OCI-LY7 (cell line): Measurements from ENCODE around the gene ALG8.

ENCODE experiments used
- EZH2phosphoT487 ChIP-seq: fragments of 200-600 bp; sonication (generic); IDR thresholded peaks from 2 replicates; pipeline ENCODE4 v1.6.1; 2018; ENCODE audit warnings: low read depth, borderline replicate concordance, mild to moderate bottlenecking, mixed run types, antibody characterized with exemption, low read length, moderate library complexity, mixed read lengths
- TF ChIP-seq, protein P1 (sequence below): fragments of 200-600 bp; sonication (generic); conservative IDR thresholded peaks from 2 replicates; pipeline ENCODE4 v1.5.1; 2014; ENCODE audit warnings: mild to moderate bottlenecking, antibody characterized with exemption, low read length, moderate library complexity, mixed read lengths

DNA sequence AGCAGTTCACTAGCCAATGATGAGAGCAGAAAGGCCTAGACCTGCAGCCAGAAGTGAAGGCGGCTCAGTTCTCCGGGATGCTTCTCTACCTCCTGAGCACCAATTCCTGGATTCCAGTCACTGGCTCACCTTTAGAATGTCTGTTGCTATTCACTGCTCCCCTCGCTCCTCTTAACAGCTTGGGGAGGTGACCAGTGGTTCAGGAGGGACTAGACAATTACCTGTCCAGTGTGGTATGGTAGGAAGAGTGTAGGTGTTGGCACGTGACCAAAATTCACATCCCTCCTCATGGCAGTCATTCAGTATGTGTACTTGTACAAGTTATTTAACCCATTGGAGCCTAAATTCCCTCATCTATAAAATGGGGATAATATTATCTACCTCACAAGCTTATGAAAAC lies 71.7 kb downstream of the ALG8 start:
- TF ChIP-seq, protein P1, sequence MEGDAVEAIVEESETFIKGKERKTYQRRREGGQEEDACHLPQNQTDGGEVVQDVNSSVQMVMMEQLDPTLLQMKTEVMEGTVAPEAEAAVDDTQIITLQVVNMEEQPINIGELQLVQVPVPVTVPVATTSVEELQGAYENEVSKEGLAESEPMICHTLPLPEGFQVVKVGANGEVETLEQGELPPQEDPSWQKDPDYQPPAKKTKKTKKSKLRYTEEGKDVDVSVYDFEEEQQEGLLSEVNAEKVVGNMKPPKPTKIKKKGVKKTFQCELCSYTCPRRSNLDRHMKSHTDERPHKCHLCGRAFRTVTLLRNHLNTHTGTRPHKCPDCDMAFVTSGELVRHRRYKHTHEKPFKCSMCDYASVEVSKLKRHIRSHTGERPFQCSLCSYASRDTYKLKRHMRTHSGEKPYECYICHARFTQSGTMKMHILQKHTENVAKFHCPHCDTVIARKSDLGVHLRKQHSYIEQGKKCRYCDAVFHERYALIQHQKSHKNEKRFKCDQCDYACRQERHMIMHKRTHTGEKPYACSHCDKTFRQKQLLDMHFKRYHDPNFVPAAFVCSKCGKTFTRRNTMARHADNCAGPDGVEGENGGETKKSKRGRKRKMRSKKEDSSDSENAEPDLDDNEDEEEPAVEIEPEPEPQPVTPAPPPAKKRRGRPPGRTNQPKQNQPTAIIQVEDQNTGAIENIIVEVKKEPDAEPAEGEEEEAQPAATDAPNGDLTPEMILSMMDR = no peak
- no peak for TF ChIP-seq EZH2phosphoT487
